Occipital lobe (tissue), 2 donors: ENCODE results near the gene SELENOI. TPM values are rescaled to one million over a fixed set of nuclear protein-coding genes. Genes with fewer than 3 reads are reported as not detected.

Experiments
- DNase-seq: peaks from one replicate; lab custom pipeline; 2025; lab: John Stamatoyannopoulos, UW
- total RNA-seq: library from RNA; depleted of rRNA; stranded (reverse); fragments of >200 nt; gene quantifications from one replicate; pipeline ENCODE4 v1.2.3, GENCODE V29; 2014

The SELENOI gene
- total RNA-seq, 1 donor from 2014 or later, result 70.2 TPM

GRCh38 chr2:26409785-26410184 lies 63.8 kb downstream of the SELENOI start:
- no peak for DNase-seq

GRCh38 chr2:26410764-26411243 lies 64.9 kb downstream of the SELENOI start:
- DNase-seq, result no peak

- DNase-seq, result no peak
Observed at GRCh38 chr2:26411419-26411818, 65.5 kb downstream of the SELENOI start.

- DNase-seq, result no peak
Observed at GRCh38 chr2:26412091-26412673, 66.2 kb downstream of the SELENOI start.

- DNase-seq, result no peak
Observed at GRCh38 chr2:26414311-26414710, 68.4 kb downstream of the SELENOI start.

GRCh38 chr2:26421961-26422360 lies 76.0 kb downstream of the SELENOI start:
- no peak for DNase-seq

GRCh38 chr2:26422947-26423629 lies 77.1 kb downstream of the SELENOI start:
- no peak for DNase-seq

- DNase-seq, result no peak
Observed at GRCh38 chr2:26423750-26424149, 77.8 kb downstream of the SELENOI start.

- no peak for DNase-seq
Observed at GRCh38 chr2:26424221-26424620, 78.3 kb downstream of the SELENOI start.

GRCh38 chr2:26428846-26429245 lies 82.9 kb downstream of the SELENOI start:
- no peak for DNase-seq

- no peak for DNase-seq
Observed at GRCh38 chr2:26429779-26430578, 84.0 kb downstream of the SELENOI start.

- no peak for DNase-seq
Observed at GRCh38 chr2:26430826-26431225, 84.9 kb downstream of the SELENOI start.

- DNase-seq, result no peak
Observed at GRCh38 chr2:26432363-26432762, 86.4 kb downstream of the SELENOI start.

- no peak for DNase-seq
Observed at GRCh38 chr2:26432859-26433258, 86.9 kb downstream of the SELENOI start.

- DNase-seq, result no peak
Observed at GRCh38 chr2:26435106-26435505, 89.2 kb downstream of the SELENOI start.

- DNase-seq, result no peak
Observed at GRCh38 chr2:26438526-26438925, 92.6 kb downstream of the SELENOI start.

- DNase-seq, result no peak
Observed at GRCh38 chr2:26438926-26439325, 93.0 kb downstream of the SELENOI start.

GRCh38 chr2:26442301-26442700 lies 96.4 kb downstream of the SELENOI start:
- DNase-seq, result no peak

- DNase-seq, result no peak
Observed at GRCh38 chr2:26442707-26443106, 96.8 kb downstream of the SELENOI start.

GRCh38 chr2:26444236-26444635 lies 98.3 kb downstream of the SELENOI start:
- no peak for DNase-seq
